HepG2 (cell line): ENCODE data around the gene YJEFN3. TPM values are rescaled to one million over a fixed set of nuclear protein-coding genes. Genes with fewer than 3 reads are reported as not detected.
A peak's percentile ranks its signal among the peaks of the same experiment; 100 is the strongest.

Source experiments
- CAMTA2 ChIP-seq: sonication (generic); formaldehyde crosslinking; IDR thresholded peaks from 2 replicates; pipeline ENCODE4 v1.4.0; 2020; ENCODE audit warnings: mild to moderate bottlenecking, missing genetic modification reagents, borderline replicate concordance
- CCDC6 ChIP-seq: sonication (generic); formaldehyde crosslinking; IDR thresholded peaks from 2 replicates; pipeline ENCODE4 v1.8.1; 2022; ENCODE audit warnings: mild to moderate bottlenecking, missing genetic modification reagents, moderate library complexity
- CREB1 ChIP-seq, 2 experiments: fragments of 450-650 bp in 1 of 2; IDR thresholded peaks; 2 replicates each; pipeline ENCODE4 v1.6.1; 2016 to 2017; ENCODE audit warnings: control low read depth in 1 of 2, mild to moderate bottlenecking in 1 of 2, missing compliant biosample characterization in 1 of 2, missing genetic modification characterization in 1 of 2
- ELF1 ChIP-seq: sonication (generic); formaldehyde crosslinking; IDR thresholded peaks from 2 replicates; pipeline ENCODE4 v1.4.0; 2020; ENCODE audit warnings: missing genetic modification reagents
- FIP1L1 ChIP-seq: fragments of 200-400 bp; formaldehyde crosslinking; IDR thresholded peaks from 2 replicates; pipeline ENCODE4 v1.6.1; 2018; ENCODE audit warnings: low read depth, mild to moderate bottlenecking, low read length, moderate library complexity, borderline replicate concordance; ENCODE audit not compliant: insufficient read depth
- GABPA ChIP-seq, 2 experiments: IDR thresholded peaks; 2 replicates each; pipeline ENCODE4 v1.6.1; 2011 to 2016; ENCODE audit warnings: low read depth in 2 of 2, low read length in 1 of 2, missing biosample characterization in 1 of 2, missing genetic modification characterization in 1 of 2
- GABPB1 ChIP-seq: IDR thresholded peaks from 2 replicates; pipeline ENCODE4 v1.6.1; 2016; ENCODE audit warnings: mild to moderate bottlenecking, missing genetic modification reagents, moderate library complexity, missing compliant biosample characterization
- MXD1 ChIP-seq: sonication (generic); formaldehyde crosslinking; IDR thresholded peaks from 2 replicates; pipeline ENCODE4 v1.4.0; 2020; ENCODE audit warnings: mild to moderate bottlenecking, missing genetic modification reagents
- USF2 ChIP-seq, 2 experiments: sonication (generic) in 1 of 2; formaldehyde crosslinking in 1 of 2; IDR thresholded peaks; 2 replicates each; pipeline versions ENCODE4 v1.5.1 to v1.6.1; 2011 to 2020; ENCODE audit warnings: borderline replicate concordance in 1 of 2, low read depth in 1 of 2, low read length in 1 of 2, mild to moderate bottlenecking in 1 of 2, missing genetic modification reagents in 1 of 2, moderate library complexity in 1 of 2
- ZBTB33 ChIP-seq: sonication (generic); formaldehyde crosslinking; IDR thresholded peaks from 2 replicates; pipeline ENCODE4 v1.4.0; 2020; ENCODE audit warnings: missing genetic modification reagents
- ZNF275 ChIP-seq: sonication (generic); formaldehyde crosslinking; IDR thresholded peaks from 2 replicates; pipeline ENCODE4 v1.8.0; 2022; ENCODE audit warnings: missing genetic modification reagents, mild to moderate bottlenecking, inconsistent platforms, borderline replicate concordance
- ZNF326 ChIP-seq: sonication (generic); formaldehyde crosslinking; IDR thresholded peaks from 2 replicates; pipeline ENCODE4 v1.4.0; 2020; ENCODE audit warnings: missing genetic modification reagents, borderline replicate concordance
- ZNF792 ChIP-seq: IDR thresholded peaks from 2 replicates; pipeline ENCODE4 v1.6.1; 2016
- ZNF841 ChIP-seq: sonication (generic); formaldehyde crosslinking; IDR thresholded peaks from 2 replicates; pipeline ENCODE4 v1.8.1; 2023; ENCODE audit warnings: missing genetic modification reagents, borderline replicate concordance
- polyA plus RNA-seq, 8 experiments: library from polyadenylated mRNA; depleted of rRNA in 3 of 8; stranded (reverse) in 7 of 8; unstranded in 1 of 8; fragments of >200 nt; fragmentation: Illumina TruSeq in 4 of 8; extraction: Trizol in 4 of 8; gene quantifications; 2 replicates each; pipeline versions ENCODE4 v1.2.1 to v1.2.3, GENCODE V29; 2011 to 2016; ENCODE audit warnings: low read depth in 4 of 8, missing spikeins in 1 of 8, mixed read lengths in 1 of 8; ENCODE audit not compliant: insufficient read depth in 1 of 8
- total RNA-seq, 5 experiments: library from RNA; depleted of rRNA; stranded (reverse); fragments of >200 nt; fragmentation: Illumina TruSeq; extraction: Trizol; gene quantifications; 2 replicates each; pipeline ENCODE4 v1.2.3, GENCODE V29; 2016; ENCODE audit warnings: low read depth in 1 of 5

The YJEFN3 gene
- total and polyA plus RNA-seq, 2 of the 13 experiments (the other 11 are each of a cell fraction or from before 2014, with no cell fraction given), result 0.89 to 4.0 TPM

GRCh38 chr19:19488875-19489690 lies 39.6 kb upstream of the YJEFN3 start (continued):
- TF ChIP-seq ZNF275 (no peak), CREB1 (IDR thresholded peaks at IDR 0.05) (peak; percentile 36; the same call in 1 of the 2 replicates), CREB1 (CRISPR knock-in tag; IDR thresholded peaks at IDR 0.05) (no peak), ELF1 (0 out of 2 replicates have a peak, but pooled peaks have one; percentile 21), ZBTB33 (CRISPR knock-in tag) (peak; percentile 80), GABPB1 (CRISPR knock-in tag) (peak; percentile 40), GABPA (IDR thresholded peaks at IDR 0.05; ENCODE audit: low read depth, low read length) (no peak), GABPA (CRISPR knock-in tag; IDR thresholded peaks at IDR 0.05; ENCODE audit: low read depth) (peak; percentile 56; the same call in 1 of the 2 replicates), ZNF326 (CRISPR knock-in tag) (no peak), CCDC6 (CRISPR knock-in tag) (no peak), FIP1L1 (no peak), MXD1 (0 out of 2 replicates have a peak, but pooled peaks have one; percentile 34), ZNF841 (CRISPR knock-in tag) (no peak), ZNF792 (CRISPR knock-in tag) (no peak), CAMTA2 (peak; percentile 38; the same call in 1 of the 2 replicates), USF2 (IDR thresholded peaks at IDR 0.05; ENCODE audit: low read depth, low read length) (peak; percentile 93), USF2 (CRISPR knock-in tag; IDR thresholded peaks at IDR 0.05; ENCODE audit: borderline replicate concordance) (peak; percentile 66; the same call in 1 of the 2 replicates)
